K562 (cell line): Measurements from ENCODE around the gene RNF213. TPM values are rescaled to one million over a fixed set of nuclear protein-coding genes. Genes with fewer than 3 reads are reported as not detected.

Source experiments
- ATAC-seq: fragments of 200-7000 bp; cut with Tn5 transposase; 3 replicates; pipeline ENCODE4 v1.9.1; 2020; ENCODE audit warnings: moderate library complexity
- BruUV-seq: library from RNA; stranded (reverse); fragments of 400-500 nt; replicated peaks from 2 replicates; lab custom pipeline; 2021; lab: Mats Ljungman, UMichigan
- CTCF ChIA-PET: fragments of 300-600 bp; formaldehyde crosslinking; extraction: SDS; loops from one replicate; lab custom pipeline; 2021; ENCODE audit warnings: low intra/inter-chr PET ratio; lab: Yijun Ruan, JAX
- POLR2A ChIA-PET: fragments of 300-600, 350-650 bp; sonication (Branson Sonifier 250); formaldehyde crosslinking; extraction: SDS; loops from one replicate; lab custom pipeline; 2021; ENCODE audit warnings: antibody characterized with exemption, inconsistent platforms; lab: Yijun Ruan, JAX
- DNase-seq, 4 experiments: peaks; one replicate each; pipeline versions ENCODE4 v3.0.0 to v3.0.0-alpha.2; 2011 to 2018; ENCODE audit warnings: low spot score in 3 of 4, mixed read lengths in 3 of 4; ENCODE audit errors: extremely low read depth in 1 of 4
- FAIRE-seq: peaks from 2 replicates; lab custom pipeline; 2011; peaks lifted over from hg19 to GRCh38; lab: Jason Lieb, UNC
- H2AFZ ChIP-seq: 2 replicates; pipeline ENCODE4 v1.6.0; 2011; ENCODE audit warnings: low read depth, low read length, control low read depth, inconsistent platforms
- H3K27ac ChIP-seq: fragments of 200-600 bp; 3 replicates; pipeline ENCODE4 v1.8.0; 2011; ENCODE audit warnings: low read depth, mild to moderate bottlenecking, control low read depth, inconsistent platforms, low read length, moderate library complexity, mixed read lengths; ENCODE audit errors: extremely low read depth
- H3K27me3 ChIP-seq, 2 experiments: fragments of 300-600 bp in 1 of 2; 2 replicates in 1 of 2; 3 replicates in 1 of 2; pipeline versions ENCODE4 v1.6.0 to v1.8.0; 2011; ENCODE audit warnings: inconsistent platforms in 2 of 2, low read length in 2 of 2, mild to moderate bottlenecking in 1 of 2, mixed read lengths in 1 of 2, moderate library complexity in 1 of 2; ENCODE audit not compliant: control insufficient read depth in 2 of 2, insufficient read depth in 2 of 2
- H3K36me3 ChIP-seq: fragments of 300-600 bp; 3 replicates; pipeline ENCODE4 v1.8.0; 2011; ENCODE audit warnings: mild to moderate bottlenecking, low read length, inconsistent platforms; ENCODE audit not compliant: control insufficient read depth, insufficient read depth
- H3K4me1 ChIP-seq, 2 experiments: fragments of 200-600 bp in 1 of 2; replicated peaks in 1 of 2; 2 replicates in 1 of 2; 3 replicates in 1 of 2; pipeline versions ENCODE4 v1.5.1 to v1.8.0; 2011; ENCODE audit warnings: inconsistent platforms in 2 of 2, low read length in 2 of 2, mild to moderate bottlenecking in 1 of 2, mixed read lengths in 1 of 2, moderate library complexity in 1 of 2; ENCODE audit not compliant: control insufficient read depth in 2 of 2, insufficient read depth in 2 of 2
- H3K4me2 ChIP-seq: 2 replicates; pipeline ENCODE4 v1.6.1; 2011; ENCODE audit warnings: low read length, control low read depth, inconsistent platforms, mixed read lengths; ENCODE audit not compliant: insufficient read depth
- H3K4me3 ChIP-seq: fragments of 200-600 bp; sonication (generic), shearing (Covaris generic); 2 replicates; pipeline ENCODE4 v1.5.1; 2016; ENCODE audit warnings: control low read depth, inconsistent platforms
- H3K79me2 ChIP-seq: fragments of 200-600 bp; 3 replicates; pipeline ENCODE4 v1.8.0; 2011; ENCODE audit warnings: low read length, inconsistent platforms; ENCODE audit not compliant: control insufficient read depth, insufficient read depth
- H3K9ac ChIP-seq, 2 experiments: 2 replicates each; pipeline versions ENCODE4 v1.6.0 to v1.6.1; 2011; ENCODE audit warnings: low read depth in 2 of 2, low read length in 2 of 2, control low read depth in 1 of 2, inconsistent platforms in 1 of 2, mild to moderate bottlenecking in 1 of 2, mixed read lengths in 1 of 2; ENCODE audit not compliant: insufficient read depth in 1 of 2
- H3K9me1 ChIP-seq: one replicate; pipeline ENCODE4 v1.6.0; 2011; ENCODE audit warnings: inconsistent platforms, mild to moderate bottlenecking, low read length, moderate library complexity; ENCODE audit not compliant: control insufficient read depth, insufficient read depth
- H3K9me3 ChIP-seq: replicated peaks from 2 replicates; pipeline ENCODE4 v1.5.1; 2011; ENCODE audit warnings: low read depth, low read length, inconsistent platforms; ENCODE audit not compliant: control insufficient read depth, insufficient read depth
- H4K20me1 ChIP-seq: replicated peaks from 2 replicates; pipeline ENCODE4 v1.6.1; 2011; ENCODE audit warnings: low read length, inconsistent platforms, mixed read lengths; ENCODE audit not compliant: control insufficient read depth, insufficient read depth
- GTF2A2 ChIP-seq: IDR thresholded peaks from 2 replicates; pipeline ENCODE4 v1.6.1; 2016; ENCODE audit warnings: mild to moderate bottlenecking, missing genetic modification characterization, missing compliant biosample characterization
- RUNX1 ChIP-seq: sonication (generic); IDR thresholded peaks from 2 replicates; pipeline ENCODE4 v1.6.1; 2016; ENCODE audit warnings: antibody characterized with exemption, low read depth
- ZBTB2 ChIP-seq: fragments of 450-650 bp; IDR thresholded peaks from 2 replicates; pipeline ENCODE4 v1.6.1; 2016; ENCODE audit warnings: antibody characterized with exemption
- ZNF444 ChIP-seq: fragments of 250-450 bp; sonication (Bioruptor Pico); IDR thresholded peaks from 2 replicates; pipeline ENCODE4 v1.4.0; 2020; ENCODE audit warnings: mild to moderate bottlenecking, moderate library complexity
- ZNF518B ChIP-seq: fragments of 250-450 bp; sonication (Bioruptor Pico); IDR thresholded peaks from 2 replicates; pipeline ENCODE4 v1.5.0; 2021; ENCODE audit warnings: mild to moderate bottlenecking, moderate library complexity
- WGBS: fragments of 100-300 bp; shearing (Covaris generic); methylation state at CpG from one replicate; pipeline ENCODE4 v1.1.6; 2016; ENCODE audit warnings: low coverage, mixed read lengths; ENCODE audit not compliant: insufficient coverage; ENCODE audit errors: missing lambda C conversion rate; 5-methylcytosine and 5-hydroxymethylcytosine counted together
- in situ Hi-C: fragments of 300-500 bp; cut with MboI; formaldehyde crosslinking; loops from 4 replicates; pipeline ENCODE4 v1.15.0; 2018; ENCODE audit warnings: inconsistent platforms, mixed read lengths
- intact Hi-C: fragments of 100-400 bp; cut with micrococcal nuclease; formaldehyde crosslinking; loops from 2 replicates; pipeline ENCODE4 v1.14.2; 2022
- polyA plus RNA-seq, 8 experiments: library from polyadenylated mRNA; depleted of rRNA in 4 of 8; stranded (reverse) in 5 of 8; unstranded in 3 of 8; fragments of >200 nt; fragmentation: Nextera tagmentation in 2 of 8; fragmentation: Illumina TruSeq in 1 of 8; extraction: Ambion mirVana in 2 of 8; extraction: Trizol in 1 of 8; gene quantifications; 2 replicates each; pipeline versions ENCODE4 v1.2.1 to v1.2.3, GENCODE V29; 2011 to 2014; ENCODE audit warnings: inconsistent platforms in 1 of 8, missing spikeins in 1 of 8
- total RNA-seq, 7 experiments: library from RNA; depleted of rRNA in 6 of 7; stranded (reverse); fragments of >200 nt in 6 of 7; fragmentation: Illumina TruSeq in 2 of 7; extraction: Trizol in 2 of 7; gene quantifications; 2 replicates each; pipeline versions ENCODE4 v1.2.1 to v1.2.3, GENCODE V29; 2011 to 2021; ENCODE audit warnings: low replicate concordance in 1 of 7

The RNF213 gene
- total and polyA plus RNA-seq, 9 of the 15 experiments (the other 6 are each of a cell fraction or from before 2014, with no cell fraction given): 5.3 to 33.6 (median 17.9) TPM

- intact Hi-C loops: loop anchor here (2.0 kb wide), 1 partner anchor 37 kb away; no protein-coding TSS in a partner anchor
- Histone ChIP-seq H3K4me2 (no peak overlapping the region), H3K27me3 (no peaks in the 10 kb centered on the region), H3K9ac (peak overlapping the region in 1 of 2 experiments; percentile 2; a peak in 2 of 4 replicates), H3K36me3 (peaks cover 22% of the 10 kb centered on the region; the same call in 1 of the 3 replicates), H3K9me1 (no peaks in the 10 kb centered on the region), H3K9me3 (no peaks in the 10 kb centered on the region), H3K4me3 (no peak overlapping the region), H3K79me2 (peaks cover 3% of the 10 kb centered on the region; the same call in 1 of the 3 replicates), H3K4me1 (peaks cover 9 to 47% of the 10 kb centered on the region in 2 experiments; a peak in 4 of 5 replicates), H2AFZ (no peak overlapping the region), H3K27ac (no peak overlapping the region), H4K20me1 (0 out of 2 replicates have a peak, but pooled peaks cover 7% of the 10 kb centered on the region)
- DNase-seq (no peak), ATAC-seq (no peak), FAIRE-seq (no peak)
- CTCF ChIA-PET: no interaction called here
- TF ChIP-seq ZBTB2: no peak
- no peak for TF ChIP-seq ZNF518B (CRISPR knock-in tag)
- no peak for TF ChIP-seq RUNX1
- no peak for TF ChIP-seq GTF2A2 (tag)
- no peak for TF ChIP-seq ZNF444
- BruUV-seq: no TSS peak
- POLR2A ChIA-PET: no interaction called here
- 94% methylated on average over 13 of the region's 13 CpGs for WGBS
- in situ Hi-C loops: no loop called here
These were observed 42.8 kb upstream of the RNF213 start for GRCh38 chr17:80217703-80218362.
